ENCODE results near the gene ZFPM1. TPM values are rescaled to one million over a fixed set of nuclear protein-coding genes. Genes with fewer than 3 reads are reported as not detected.

ZFPM1 gene
- total RNA-seq, 1 donor from 2014 or later = 6.8 TPM

DNA sequence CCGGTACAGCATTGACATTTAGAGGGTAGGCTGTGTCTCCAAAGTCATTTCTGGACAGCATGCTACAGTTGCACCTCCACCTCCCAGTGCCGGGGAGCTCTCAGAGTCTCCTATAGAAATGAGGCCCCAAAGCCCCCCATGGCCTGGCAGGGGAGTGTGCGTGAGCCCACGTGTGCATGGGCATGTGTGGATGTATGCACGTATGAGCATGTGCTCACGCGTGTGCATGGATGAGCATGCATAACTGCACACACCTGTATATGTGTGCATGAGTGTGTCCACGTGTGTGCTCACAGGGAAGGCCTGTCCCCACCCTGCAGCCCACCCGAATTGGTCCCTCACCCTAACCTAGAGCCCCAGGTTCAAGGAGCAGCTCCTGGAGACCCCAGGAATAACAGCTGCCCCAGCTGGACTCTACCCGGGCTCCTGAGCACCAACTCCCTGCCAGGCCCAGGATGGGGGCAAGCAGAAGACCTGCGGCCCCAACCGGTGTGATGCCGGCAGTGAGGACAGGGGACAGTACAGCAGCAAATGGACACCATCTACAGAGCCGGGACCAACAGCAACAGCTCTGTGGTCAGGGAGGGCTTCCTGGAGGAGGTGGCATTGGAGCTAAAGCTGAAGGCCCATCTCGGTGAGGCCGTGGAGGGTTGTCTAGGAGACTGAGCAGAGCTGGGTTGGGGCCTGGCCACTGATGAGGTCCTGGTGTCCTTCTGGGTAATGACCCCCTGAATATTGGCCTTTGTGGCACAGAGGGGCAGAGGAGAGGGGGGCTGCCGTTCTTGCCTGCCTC lies 35.2 kb upstream of the ZFPM1 start:
- Mint-ChIP-seq H3K36me3 (ENCODE audit: low read depth, unreplicated experiment) (no peaks in the 10 kb centered on the region), H3K9me3 (ENCODE audit: unreplicated experiment) (no peaks in the 10 kb centered on the region), H3K27me3 (ENCODE audit: unreplicated experiment) (peaks cover 6% of the 10 kb centered on the region), H3K4me1 (ENCODE audit: unreplicated experiment) (peaks cover 2% of the 10 kb centered on the region), H3K27ac (ENCODE audit: unreplicated experiment) (no peak overlapping the region), H3K4me3 (ENCODE audit: unreplicated experiment) (no peak overlapping the region)
- DNase-seq (ENCODE audit: low spot score) = no peak
- TF ChIP-seq, protein P1, sequence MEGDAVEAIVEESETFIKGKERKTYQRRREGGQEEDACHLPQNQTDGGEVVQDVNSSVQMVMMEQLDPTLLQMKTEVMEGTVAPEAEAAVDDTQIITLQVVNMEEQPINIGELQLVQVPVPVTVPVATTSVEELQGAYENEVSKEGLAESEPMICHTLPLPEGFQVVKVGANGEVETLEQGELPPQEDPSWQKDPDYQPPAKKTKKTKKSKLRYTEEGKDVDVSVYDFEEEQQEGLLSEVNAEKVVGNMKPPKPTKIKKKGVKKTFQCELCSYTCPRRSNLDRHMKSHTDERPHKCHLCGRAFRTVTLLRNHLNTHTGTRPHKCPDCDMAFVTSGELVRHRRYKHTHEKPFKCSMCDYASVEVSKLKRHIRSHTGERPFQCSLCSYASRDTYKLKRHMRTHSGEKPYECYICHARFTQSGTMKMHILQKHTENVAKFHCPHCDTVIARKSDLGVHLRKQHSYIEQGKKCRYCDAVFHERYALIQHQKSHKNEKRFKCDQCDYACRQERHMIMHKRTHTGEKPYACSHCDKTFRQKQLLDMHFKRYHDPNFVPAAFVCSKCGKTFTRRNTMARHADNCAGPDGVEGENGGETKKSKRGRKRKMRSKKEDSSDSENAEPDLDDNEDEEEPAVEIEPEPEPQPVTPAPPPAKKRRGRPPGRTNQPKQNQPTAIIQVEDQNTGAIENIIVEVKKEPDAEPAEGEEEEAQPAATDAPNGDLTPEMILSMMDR (IDR thresholded peaks at IDR 0.05; ENCODE audit: unreplicated experiment) = no peak

DNA sequence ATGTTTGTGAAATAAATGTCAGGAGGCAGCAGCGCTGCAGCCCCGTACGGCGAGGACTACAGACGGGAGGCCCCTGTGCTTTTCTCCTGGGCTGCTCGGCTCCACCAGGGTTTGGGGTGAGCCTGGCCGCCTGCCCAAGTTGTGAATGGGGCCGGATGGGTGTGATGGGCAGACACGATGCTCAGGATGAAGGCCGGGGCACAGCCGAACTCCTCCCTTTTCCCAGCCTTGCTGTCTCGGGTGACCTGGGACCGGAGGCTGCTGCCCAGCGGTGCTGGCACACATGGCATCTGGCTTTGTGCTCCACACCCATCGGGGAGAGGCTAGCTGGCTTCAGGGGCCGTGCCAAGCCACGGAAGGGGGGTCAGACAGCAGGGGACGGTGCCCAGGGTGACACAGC lies 34.2 kb upstream of the ZFPM1 start:
- no peaks in the 10 kb centered on the region for H3K9me3 Mint-ChIP-seq (ENCODE audit: unreplicated experiment)
- H3K4me1 Mint-ChIP-seq (ENCODE audit: unreplicated experiment) = peaks cover 3% of the 10 kb centered on the region
- H3K4me3 Mint-ChIP-seq (ENCODE audit: unreplicated experiment) = no peak overlapping the region
- TF ChIP-seq, protein P1 (IDR thresholded peaks at IDR 0.05; ENCODE audit: unreplicated experiment) = no peak
- H3K27ac Mint-ChIP-seq (ENCODE audit: unreplicated experiment) = no peak overlapping the region
- DNase-seq (ENCODE audit: low spot score) = no peak
- no peaks in the 10 kb centered on the region for H3K36me3 Mint-ChIP-seq (ENCODE audit: low read depth, unreplicated experiment)
- peaks cover 6% of the 10 kb centered on the region for H3K27me3 Mint-ChIP-seq (ENCODE audit: unreplicated experiment)

DNA sequence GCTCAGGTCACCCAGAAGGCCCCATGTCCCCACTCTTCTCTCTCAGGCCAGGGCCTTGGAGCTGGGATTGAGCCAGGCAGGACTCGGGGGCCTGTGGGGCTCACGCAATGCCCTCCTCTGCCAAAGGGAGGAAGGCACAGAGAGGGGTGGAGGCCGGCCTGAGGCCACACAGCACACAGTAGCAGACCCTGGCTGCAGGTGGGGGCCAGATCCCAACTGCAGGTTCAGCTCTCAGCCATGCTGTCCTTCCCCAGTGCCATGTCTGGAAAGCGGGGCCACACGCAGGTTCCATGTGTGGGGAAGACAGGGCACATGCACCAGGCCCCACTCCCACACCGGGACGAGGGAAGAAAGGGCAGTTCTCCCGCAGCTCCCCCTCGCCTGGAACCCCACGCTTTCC lies 33.3 kb upstream of the ZFPM1 start:
- Mint-ChIP-seq H3K36me3 (ENCODE audit: low read depth, unreplicated experiment) (no peaks in the 10 kb centered on the region), H3K9me3 (ENCODE audit: unreplicated experiment) (no peaks in the 10 kb centered on the region), H3K4me1 (ENCODE audit: unreplicated experiment) (peaks cover 8% of the 10 kb centered on the region), H3K27me3 (ENCODE audit: unreplicated experiment) (peaks cover 9% of the 10 kb centered on the region), H3K4me3 (ENCODE audit: unreplicated experiment) (no peak overlapping the region), H3K27ac (ENCODE audit: unreplicated experiment) (no peak overlapping the region)
- TF ChIP-seq, protein P1 (IDR thresholded peaks at IDR 0.05; ENCODE audit: unreplicated experiment) = no peak
- DNase-seq (ENCODE audit: low spot score) = no peak

DNA sequence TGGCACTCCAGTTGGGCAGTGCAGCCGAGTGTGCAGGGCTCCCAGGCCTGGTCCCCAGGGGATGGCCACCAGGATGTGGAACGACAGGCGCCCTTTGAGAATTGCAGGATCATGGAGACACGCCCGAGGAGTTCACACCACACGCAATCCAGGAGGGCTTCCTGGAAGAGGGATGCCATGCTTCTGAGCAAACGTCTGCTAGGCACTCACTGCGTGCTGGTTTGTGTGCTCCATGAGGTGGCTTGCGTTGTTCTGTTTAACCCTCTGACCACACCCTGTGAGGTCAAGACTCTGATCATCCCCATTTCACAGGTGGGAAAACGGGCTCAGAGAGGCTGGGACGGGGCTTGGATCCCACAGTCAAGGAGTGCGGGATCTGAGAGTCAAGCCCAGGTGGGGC lies 32.6 kb upstream of the ZFPM1 start:
- peaks cover 13% of the 10 kb centered on the region for H3K4me1 Mint-ChIP-seq (ENCODE audit: unreplicated experiment)
- no peak overlapping the region for H3K27ac Mint-ChIP-seq (ENCODE audit: unreplicated experiment)
- H3K27me3 Mint-ChIP-seq (ENCODE audit: unreplicated experiment) = peaks cover 9% of the 10 kb centered on the region
- TF ChIP-seq, protein P1 (IDR thresholded peaks at IDR 0.05; ENCODE audit: unreplicated experiment) = no peak
- no peaks in the 10 kb centered on the region for H3K9me3 Mint-ChIP-seq (ENCODE audit: unreplicated experiment)
- H3K4me3 Mint-ChIP-seq (ENCODE audit: unreplicated experiment) = no peak overlapping the region
- H3K36me3 Mint-ChIP-seq (ENCODE audit: low read depth, unreplicated experiment) = no peaks in the 10 kb centered on the region
- DNase-seq (ENCODE audit: low spot score) = no peak

DNA sequence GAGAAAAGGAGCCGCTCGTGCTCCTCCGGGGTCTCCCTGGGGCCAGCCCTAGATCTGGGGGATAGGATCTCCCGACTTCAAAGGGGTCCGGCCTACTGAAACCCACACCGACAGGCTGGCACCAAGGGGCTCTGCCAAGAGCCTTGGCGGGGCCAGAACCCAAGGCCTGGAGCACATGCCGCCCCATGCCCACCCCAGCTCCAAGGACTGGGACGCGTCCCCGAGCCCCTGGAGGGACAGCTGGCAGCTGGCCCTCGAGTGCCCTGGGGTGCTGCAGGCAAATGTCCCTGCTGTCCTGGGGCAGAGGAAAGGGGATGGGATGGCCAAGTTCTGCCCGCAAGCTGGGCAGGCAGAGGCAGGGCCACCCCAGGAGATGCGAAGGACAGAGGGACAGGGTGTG lies 31.8 kb upstream of the ZFPM1 start:
- H3K4me3 Mint-ChIP-seq (ENCODE audit: unreplicated experiment) = no peak overlapping the region
- no peaks in the 10 kb centered on the region for H3K9me3 Mint-ChIP-seq (ENCODE audit: unreplicated experiment)
- no peak for DNase-seq (ENCODE audit: low spot score)
- TF ChIP-seq, protein P1 (IDR thresholded peaks at IDR 0.05; ENCODE audit: unreplicated experiment) = no peak
- H3K36me3 Mint-ChIP-seq (ENCODE audit: low read depth, unreplicated experiment) = no peaks in the 10 kb centered on the region
- H3K27ac Mint-ChIP-seq (ENCODE audit: unreplicated experiment) = no peak overlapping the region
- peaks cover 9% of the 10 kb centered on the region for H3K27me3 Mint-ChIP-seq (ENCODE audit: unreplicated experiment)
- peaks cover 13% of the 10 kb centered on the region for H3K4me1 Mint-ChIP-seq (ENCODE audit: unreplicated experiment)
